Tibial artery (tissue), 4 donors: ENCODE data around the gene TLE4.

Experiments used
- DNase-seq, 2 donors: peaks; one replicate each; pipeline ENCODE4 v3.0.0-alpha.2; 2019
- H3K27ac ChIP-seq, 2 donors: fragments of 200-600 bp; sonication (generic) in 1 of 2; 1 replicate in 1 of 2; 2 replicates in 1 of 2; pipeline ENCODE4 v1.5.1; 2018 to 2019; ENCODE audit warnings: mild to moderate bottlenecking in 1 of 2
- H3K27me3 ChIP-seq, 2 donors: fragments of 200-600 bp; sonication (generic) in 1 of 2; one replicate each; pipeline versions ENCODE4 v1.5.1 to v1.6.0; 2016 to 2019
- H3K36me3 ChIP-seq, 3 donors: fragments of 200-600 bp; sonication (generic) in 2 of 3; one replicate each; pipeline ENCODE4 v1.5.1; 2016 to 2019; ENCODE audit warnings: mild to moderate bottlenecking in 2 of 3
- H3K4me1 ChIP-seq, 4 donors: fragments of 200-600 bp; sonication (generic) in 2 of 4; 1 replicate in 3 of 4; 2 replicates in 1 of 4; pipeline ENCODE4 v1.5.1; 2016 to 2019
- H3K4me3 ChIP-seq, 2 donors: fragments of 200-600 bp; sonication (generic) in 1 of 2; 1 replicate in 1 of 2; 2 replicates in 1 of 2; pipeline ENCODE4 v1.5.1; 2018 to 2019; ENCODE audit warnings: mild to moderate bottlenecking in 2 of 2
- H3K9me3 ChIP-seq, 3 donors: fragments of 200-600 bp; sonication (generic) in 1 of 3; one replicate each; pipeline ENCODE4 v1.5.1; 2016 to 2019
- CTCF ChIP-seq, 2 experiments: fragments of 200-600 bp in 1 of 2; fragments of 450-650 bp in 1 of 2; IDR thresholded peaks; one replicate each; pipeline ENCODE4 v1.5.1; 2017 to 2019; ENCODE audit warnings: antibody characterized with exemption in 2 of 2, mild to moderate bottlenecking in 1 of 2, moderate library complexity in 1 of 2
- intact Hi-C: fragments of 100-400 bp; cut with DNase I; formaldehyde crosslinking; loops from one replicate; pipeline ENCODE4 v1.15.0; 2023; ENCODE audit warnings: low total_unique reads

TLE4 gene

GRCh38 chr9:79768194-79768593 lies 196.4 kb downstream of the TLE4 start:
- Histone ChIP-seq H3K4me3 (no peak overlapping the region), H3K27me3 (no peaks in the 10 kb centered on the region), H3K4me1 (peaks cover 0 to 12% (median 8%) of the 10 kb centered on the region in 4 donors), H3K36me3 (no peaks in the 10 kb centered on the region), H3K9me3 (no peaks in the 10 kb centered on the region), H3K27ac (no peak overlapping the region)
- intact Hi-C loops: no loop called here
- DNase-seq: no peak
- TF ChIP-seq CTCF (IDR thresholded peaks at IDR 0.05): no peak

- Histone ChIP-seq H3K27ac (no peak overlapping the region), H3K27me3 (no peaks in the 10 kb centered on the region), H3K4me1 (peaks cover 0 to 4% (median 2%) of the 10 kb centered on the region in 4 donors), H3K9me3 (no peaks in the 10 kb centered on the region), H3K36me3 (no peaks in the 10 kb centered on the region), H3K4me3 (no peak overlapping the region)
- TF ChIP-seq CTCF (IDR thresholded peaks at IDR 0.05): no peak
- intact Hi-C loops: no loop called here
- no peak for DNase-seq
These were observed 197.9 kb downstream of the TLE4 start for GRCh38 chr9:79769476-79770275.

- H3K4me1 ChIP-seq: no peaks in the 10 kb centered on the region
- no peaks in the 10 kb centered on the region for H3K27me3 ChIP-seq
- DNase-seq: no peak
- no peaks in the 10 kb centered on the region for H3K36me3 ChIP-seq
- no peak for TF ChIP-seq CTCF (IDR thresholded peaks at IDR 0.05)
- H3K27ac ChIP-seq: no peak overlapping the region
- no peaks in the 10 kb centered on the region for H3K9me3 ChIP-seq
- no peak overlapping the region for H3K4me3 ChIP-seq
- intact Hi-C loops: no loop called here
These were observed 202.6 kb downstream of the TLE4 start for GRCh38 chr9:79774356-79774755.
